PC-9 (cell line): ENCODE results near the gene PYGO1.

Experiments used
- EZH2 ChIP-seq: fragments of 200-600 bp; sonication (generic); IDR thresholded peaks from 2 replicates; pipeline ENCODE4 v1.8.0; 2017; ENCODE audit warnings: antibody characterized with exemption, low read depth
- TF ChIP-seq, protein P1 (sequence below): fragments of 200-600 bp; sonication (generic); conservative IDR thresholded peaks from 2 replicates; pipeline ENCODE4 v1.6.1; 2017; ENCODE audit warnings: mixed run types, antibody characterized with exemption, mild to moderate bottlenecking, moderate library complexity

- TF ChIP-seq, protein P1, sequence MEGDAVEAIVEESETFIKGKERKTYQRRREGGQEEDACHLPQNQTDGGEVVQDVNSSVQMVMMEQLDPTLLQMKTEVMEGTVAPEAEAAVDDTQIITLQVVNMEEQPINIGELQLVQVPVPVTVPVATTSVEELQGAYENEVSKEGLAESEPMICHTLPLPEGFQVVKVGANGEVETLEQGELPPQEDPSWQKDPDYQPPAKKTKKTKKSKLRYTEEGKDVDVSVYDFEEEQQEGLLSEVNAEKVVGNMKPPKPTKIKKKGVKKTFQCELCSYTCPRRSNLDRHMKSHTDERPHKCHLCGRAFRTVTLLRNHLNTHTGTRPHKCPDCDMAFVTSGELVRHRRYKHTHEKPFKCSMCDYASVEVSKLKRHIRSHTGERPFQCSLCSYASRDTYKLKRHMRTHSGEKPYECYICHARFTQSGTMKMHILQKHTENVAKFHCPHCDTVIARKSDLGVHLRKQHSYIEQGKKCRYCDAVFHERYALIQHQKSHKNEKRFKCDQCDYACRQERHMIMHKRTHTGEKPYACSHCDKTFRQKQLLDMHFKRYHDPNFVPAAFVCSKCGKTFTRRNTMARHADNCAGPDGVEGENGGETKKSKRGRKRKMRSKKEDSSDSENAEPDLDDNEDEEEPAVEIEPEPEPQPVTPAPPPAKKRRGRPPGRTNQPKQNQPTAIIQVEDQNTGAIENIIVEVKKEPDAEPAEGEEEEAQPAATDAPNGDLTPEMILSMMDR, result no peak
- TF ChIP-seq EZH2, result no peak
Observed at GRCh38 chr15:55627730-55628368, 39.7 kb upstream of the PYGO1 start.
